Endothelial cell of umbilical vein (primary cell): Measurements from ENCODE around the gene SUSD2.
A peak's percentile ranks its signal among the peaks of the same experiment; 100 is the strongest.

Experiments
- EZH2 ChIP-seq: IDR thresholded peaks from 2 replicates; pipeline ENCODE4 v1.6.1; 2012; ENCODE audit warnings: borderline replicate concordance, low read depth, mild to moderate bottlenecking, moderate library complexity, low read length, inconsistent platforms; ENCODE audit not compliant: severe bottlenecking
- GATA2 ChIP-seq: IDR thresholded peaks from 2 replicates; pipeline ENCODE4 v1.7.0; 2011; ENCODE audit warnings: low read depth, mild to moderate bottlenecking, moderate library complexity, mixed read lengths, low read length; ENCODE audit not compliant: insufficient read length, insufficient read depth
- MYC ChIP-seq: IDR thresholded peaks from one replicate; pipeline ENCODE4 v1.6.1; 2011; ENCODE audit warnings: mild to moderate bottlenecking, low read depth, low read length
- POLR2A ChIP-seq: IDR thresholded peaks from 2 replicates; pipeline ENCODE4 v1.6.1; 2012; ENCODE audit warnings: low read depth, mild to moderate bottlenecking, control low read depth, low read length
- POLR2AphosphoS5 ChIP-seq: IDR thresholded peaks from 2 replicates; pipeline ENCODE4 v1.6.1; 2012; ENCODE audit warnings: low read depth, mild to moderate bottlenecking, control low read depth, low read length, moderate library complexity; ENCODE audit not compliant: insufficient read depth
- TF ChIP-seq, protein P1 (sequence below), 2 donors: IDR thresholded peaks; 1 replicate in 1 of 2; 2 replicates in 1 of 2; pipeline ENCODE4 v1.5.1; 2011; ENCODE audit warnings: low read length in 2 of 2, mild to moderate bottlenecking in 2 of 2, moderate library complexity in 2 of 2, control low read depth in 1 of 2, inconsistent platforms in 1 of 2, low read depth in 1 of 2; ENCODE audit not compliant: insufficient read depth in 1 of 2; ENCODE audit errors: extremely low read depth in 1 of 2

- TF ChIP-seq, protein P1, sequence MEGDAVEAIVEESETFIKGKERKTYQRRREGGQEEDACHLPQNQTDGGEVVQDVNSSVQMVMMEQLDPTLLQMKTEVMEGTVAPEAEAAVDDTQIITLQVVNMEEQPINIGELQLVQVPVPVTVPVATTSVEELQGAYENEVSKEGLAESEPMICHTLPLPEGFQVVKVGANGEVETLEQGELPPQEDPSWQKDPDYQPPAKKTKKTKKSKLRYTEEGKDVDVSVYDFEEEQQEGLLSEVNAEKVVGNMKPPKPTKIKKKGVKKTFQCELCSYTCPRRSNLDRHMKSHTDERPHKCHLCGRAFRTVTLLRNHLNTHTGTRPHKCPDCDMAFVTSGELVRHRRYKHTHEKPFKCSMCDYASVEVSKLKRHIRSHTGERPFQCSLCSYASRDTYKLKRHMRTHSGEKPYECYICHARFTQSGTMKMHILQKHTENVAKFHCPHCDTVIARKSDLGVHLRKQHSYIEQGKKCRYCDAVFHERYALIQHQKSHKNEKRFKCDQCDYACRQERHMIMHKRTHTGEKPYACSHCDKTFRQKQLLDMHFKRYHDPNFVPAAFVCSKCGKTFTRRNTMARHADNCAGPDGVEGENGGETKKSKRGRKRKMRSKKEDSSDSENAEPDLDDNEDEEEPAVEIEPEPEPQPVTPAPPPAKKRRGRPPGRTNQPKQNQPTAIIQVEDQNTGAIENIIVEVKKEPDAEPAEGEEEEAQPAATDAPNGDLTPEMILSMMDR (IDR thresholded peaks at IDR 0.05; ENCODE audit: extremely low read depth in 1 of 2, insufficient read depth in 1 of 2, low read depth in 1 of 2, low read length in 2 of 2): peak; percentile 21 to 38
- TF ChIP-seq POLR2A (no peak), MYC (no peak), EZH2 (no peak), POLR2AphosphoS5 (no peak), GATA2 (no peak)
Measured at GRCh38 chr22:24230911-24231656, 49.8 kb downstream of the SUSD2 start.
